Nephron progenitor cell (in vitro differentiated cells): ENCODE measurements around the gene LSM14B.
A peak's percentile ranks its signal among the peaks of the same experiment; 100 is the strongest.
"Not testable (repeated sequence)": the region's sequence is repeated elsewhere in the genome, so short reads cannot be mapped to it uniquely, and the experiment has no call there.

Experiments
- DNase-seq: peaks from one replicate; pipeline ENCODE4 v3.0.0; 2021
- H3K27ac Mint-ChIP-seq: 2 replicates; pipeline ENCODE4 v1.8.0; 2021; ENCODE audit warnings: mild to moderate bottlenecking, moderate library complexity, mixed read lengths
- H3K27me3 Mint-ChIP-seq: 2 replicates; pipeline ENCODE4 v1.8.0; 2021; ENCODE audit warnings: mild to moderate bottlenecking, low read depth, mixed read lengths; ENCODE audit not compliant: poor library complexity
- H3K36me3 Mint-ChIP-seq: 2 replicates; pipeline ENCODE4 v1.8.0; 2021; ENCODE audit warnings: low read depth, mixed read lengths
- H3K4me1 Mint-ChIP-seq: 2 replicates; pipeline ENCODE4 v1.8.0; 2021; ENCODE audit warnings: mixed read lengths
- H3K4me3 Mint-ChIP-seq: 2 replicates; pipeline ENCODE4 v1.8.0; 2021; ENCODE audit warnings: mild to moderate bottlenecking, moderate library complexity, mixed read lengths
- H3K9me3 Mint-ChIP-seq: 2 replicates; pipeline ENCODE4 v1.8.0; 2021; ENCODE audit warnings: mild to moderate bottlenecking, moderate library complexity, mixed read lengths
- TF ChIP-seq, protein P1 (sequence below): fragments of 200-600 bp; sonication (generic); IDR thresholded peaks from 2 replicates; pipeline ENCODE4 v1.5.0; 2021; ENCODE audit warnings: antibody characterized with exemption

The LSM14B gene

DNA sequence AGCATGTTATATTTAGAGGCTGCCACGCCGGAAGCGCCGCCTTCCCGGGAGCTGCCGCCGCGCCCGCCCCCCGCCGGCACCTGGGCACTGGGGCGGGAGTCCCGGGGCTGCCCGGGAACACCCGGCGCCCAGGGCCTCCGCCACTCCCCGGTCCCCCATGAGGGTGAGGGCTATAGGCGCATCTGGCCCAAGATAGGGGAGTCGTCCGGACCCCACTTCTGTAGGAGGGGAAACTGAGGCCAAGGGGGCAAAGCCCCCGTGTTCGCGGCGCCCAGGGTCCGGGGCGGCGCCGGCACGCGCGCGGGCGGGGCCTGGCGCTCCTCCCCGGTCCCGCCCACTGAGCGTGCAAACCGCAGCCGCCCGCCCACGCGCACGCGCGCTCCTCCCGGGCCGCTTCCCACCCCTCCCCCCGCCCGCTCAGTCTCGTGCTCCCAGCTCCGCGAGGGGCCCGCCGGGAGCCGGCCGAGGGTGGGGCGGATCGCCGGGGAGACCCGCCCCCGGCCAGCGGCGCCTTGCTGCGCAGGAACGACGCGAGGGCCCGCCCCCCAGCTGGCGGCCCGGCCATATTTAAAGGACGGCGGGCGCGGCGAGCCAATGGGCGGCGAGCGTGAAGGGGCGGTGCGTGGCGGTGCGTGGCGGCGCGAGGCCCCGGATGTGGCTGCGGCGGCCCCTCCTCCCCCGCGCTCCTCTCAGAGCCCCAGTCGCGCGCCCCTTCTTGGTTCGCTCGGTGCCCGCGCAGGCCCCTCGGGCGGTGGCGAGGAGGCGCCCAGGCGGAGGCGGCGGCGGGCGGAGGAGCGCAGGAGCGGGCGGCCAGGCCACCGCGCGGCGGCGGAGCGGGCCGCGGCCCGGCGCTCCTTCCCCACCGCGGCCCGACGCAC lies at the start of gene LSM14B:
Gene LSM14B, plus strand, starts transcription at position 700 of the 878 bp plus-strand sequence. CDS start 192 bp downstream, outside the sequence.
- Mint-ChIP-seq H3K4me1 (peaks cover 36% of the 10 kb centered on the region), H3K36me3 (peaks cover 27% of the 10 kb centered on the region), H3K4me3 (peak within 1 kb of the TSS; percentile 88), H3K9me3 (no peaks in the 10 kb centered on the region), H3K27me3 (peaks cover 43% of the 10 kb centered on the region), H3K27ac (peak within 1 kb of the TSS; percentile 42)
- DNase-seq, result peak; percentile 97
- TF ChIP-seq, protein P1, sequence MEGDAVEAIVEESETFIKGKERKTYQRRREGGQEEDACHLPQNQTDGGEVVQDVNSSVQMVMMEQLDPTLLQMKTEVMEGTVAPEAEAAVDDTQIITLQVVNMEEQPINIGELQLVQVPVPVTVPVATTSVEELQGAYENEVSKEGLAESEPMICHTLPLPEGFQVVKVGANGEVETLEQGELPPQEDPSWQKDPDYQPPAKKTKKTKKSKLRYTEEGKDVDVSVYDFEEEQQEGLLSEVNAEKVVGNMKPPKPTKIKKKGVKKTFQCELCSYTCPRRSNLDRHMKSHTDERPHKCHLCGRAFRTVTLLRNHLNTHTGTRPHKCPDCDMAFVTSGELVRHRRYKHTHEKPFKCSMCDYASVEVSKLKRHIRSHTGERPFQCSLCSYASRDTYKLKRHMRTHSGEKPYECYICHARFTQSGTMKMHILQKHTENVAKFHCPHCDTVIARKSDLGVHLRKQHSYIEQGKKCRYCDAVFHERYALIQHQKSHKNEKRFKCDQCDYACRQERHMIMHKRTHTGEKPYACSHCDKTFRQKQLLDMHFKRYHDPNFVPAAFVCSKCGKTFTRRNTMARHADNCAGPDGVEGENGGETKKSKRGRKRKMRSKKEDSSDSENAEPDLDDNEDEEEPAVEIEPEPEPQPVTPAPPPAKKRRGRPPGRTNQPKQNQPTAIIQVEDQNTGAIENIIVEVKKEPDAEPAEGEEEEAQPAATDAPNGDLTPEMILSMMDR, result no peak

DNA sequence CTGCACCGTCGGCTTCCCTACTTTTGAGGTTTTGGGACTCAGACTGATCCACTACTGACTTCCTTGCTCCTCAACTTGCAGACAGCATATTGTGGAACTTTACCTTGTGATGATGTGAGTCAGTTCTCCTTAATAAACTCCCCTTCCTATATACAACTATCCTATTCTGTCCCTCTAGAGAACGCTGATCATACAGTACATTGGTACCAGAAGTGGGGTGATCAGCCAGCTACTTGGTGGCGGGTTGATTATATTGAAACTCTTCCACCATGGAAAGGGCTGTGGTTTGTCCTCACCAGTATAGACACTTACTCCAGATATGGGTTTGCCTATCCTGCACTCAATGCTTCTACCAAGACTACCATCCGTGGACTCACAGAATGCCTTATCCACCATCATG lies 49.0 kb upstream of the LSM14B start:
- DNase-seq, result no peak
- Mint-ChIP-seq H3K36me3 (no peaks in the 10 kb centered on the region), H3K27me3 (peaks cover 18% of the 10 kb centered on the region), H3K9me3 (peaks cover 64% of the 10 kb centered on the region), H3K4me3 (no peak overlapping the region), H3K4me1 (peaks cover 20% of the 10 kb centered on the region), H3K27ac (no peak overlapping the region)
- TF ChIP-seq, protein P1, result no peak

DNA sequence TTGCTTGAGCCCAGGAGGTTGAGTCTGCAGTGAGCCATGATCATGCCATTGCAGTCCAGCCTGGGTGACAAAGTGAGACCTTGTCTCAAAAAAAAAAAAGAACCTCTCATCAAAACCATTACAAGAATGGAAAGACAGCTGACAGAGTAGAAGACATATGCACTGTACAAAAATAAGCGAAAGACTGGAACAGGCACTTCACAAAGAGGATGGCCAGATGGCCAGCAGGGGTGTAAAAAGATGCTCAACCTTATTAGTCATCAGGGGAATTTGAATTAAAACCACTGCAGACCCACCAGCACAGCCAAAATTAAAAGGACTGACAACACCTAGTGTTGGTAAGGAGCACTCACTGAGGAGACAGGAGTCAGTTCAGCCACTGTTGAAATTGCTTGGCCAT lies 43.1 kb upstream of the LSM14B start:
- Mint-ChIP-seq H3K9me3 (peaks cover 56% of the 10 kb centered on the region), H3K4me1 (peaks cover 5% of the 10 kb centered on the region), H3K4me3 (no peak overlapping the region), H3K27ac (no peak overlapping the region), H3K27me3 (peaks cover 28% of the 10 kb centered on the region), H3K36me3 (no peaks in the 10 kb centered on the region)
- TF ChIP-seq, protein P1, result no peak
- DNase-seq, result no peak

DNA sequence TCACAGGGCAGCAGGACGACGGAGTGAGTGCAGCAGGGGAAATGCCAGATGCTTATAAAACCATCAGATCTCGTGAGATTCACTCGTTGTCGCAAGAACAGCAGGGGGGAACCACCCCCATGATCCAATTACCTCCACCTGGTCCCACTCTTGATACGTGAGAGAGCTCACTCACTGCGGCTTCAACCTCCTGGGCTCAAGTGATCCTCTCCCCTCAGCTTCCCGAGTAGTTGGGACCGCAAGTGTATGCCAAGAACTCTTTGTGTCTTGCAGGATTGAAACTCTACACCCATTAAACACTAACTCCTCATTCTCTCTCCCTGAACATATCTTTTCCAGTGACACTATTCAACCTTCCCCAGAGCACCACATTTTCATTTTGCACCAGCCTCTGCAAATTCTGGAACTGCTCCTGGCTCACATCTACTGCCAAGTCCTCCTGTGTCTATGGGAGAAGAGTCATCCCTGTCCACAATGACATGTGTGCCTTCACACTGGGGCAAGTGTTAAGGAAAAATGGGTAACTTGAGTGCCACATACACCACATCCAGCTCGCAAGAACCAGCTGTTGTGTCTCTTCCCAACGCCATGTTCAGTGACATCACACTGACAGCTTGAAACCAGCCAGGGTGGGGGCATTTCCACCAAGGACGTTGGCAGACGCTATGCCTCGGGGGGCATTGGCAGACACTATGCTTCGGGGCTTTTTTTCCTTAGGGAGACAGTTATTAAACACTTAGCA lies 41.9 kb upstream of the LSM14B start:
- no peak overlapping the region for H3K4me3 Mint-ChIP-seq
- DNase-seq, result no peak

DNA sequence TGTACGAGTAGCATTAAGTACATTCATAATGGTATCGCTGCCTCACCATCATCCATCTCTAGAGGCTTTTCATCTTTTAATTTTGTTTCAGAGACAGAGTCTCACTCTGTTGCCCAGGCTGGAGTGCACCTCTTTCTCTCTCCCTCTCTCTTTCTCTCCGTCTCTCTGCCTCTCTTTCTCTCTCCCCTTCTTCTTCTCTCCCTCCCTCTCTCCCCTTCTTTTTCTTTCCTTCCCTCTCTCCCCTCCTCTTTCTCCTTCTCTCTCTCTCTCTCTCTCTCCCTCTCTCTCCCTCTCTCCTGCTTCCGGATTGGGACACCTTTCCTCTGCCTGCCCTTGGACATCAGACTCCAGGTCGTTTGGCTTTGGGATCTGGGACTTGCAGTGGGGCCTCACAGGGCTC lies 39.0 kb upstream of the LSM14B start:
- TF ChIP-seq, protein P1, result no peak
- H3K27ac Mint-ChIP-seq, result no peak overlapping the region

More for the DNA sequence above, 41.9 kb upstream of the LSM14B start:
- Mint-ChIP-seq H3K9me3 (peaks cover 50% of the 10 kb centered on the region), H3K27me3 (peaks cover 34% of the 10 kb centered on the region), H3K27ac (peak overlapping the region; percentile 2), H3K36me3 (no peaks in the 10 kb centered on the region), H3K4me1 (peaks cover 5% of the 10 kb centered on the region)
- TF ChIP-seq, protein P1, result no peak

DNA sequence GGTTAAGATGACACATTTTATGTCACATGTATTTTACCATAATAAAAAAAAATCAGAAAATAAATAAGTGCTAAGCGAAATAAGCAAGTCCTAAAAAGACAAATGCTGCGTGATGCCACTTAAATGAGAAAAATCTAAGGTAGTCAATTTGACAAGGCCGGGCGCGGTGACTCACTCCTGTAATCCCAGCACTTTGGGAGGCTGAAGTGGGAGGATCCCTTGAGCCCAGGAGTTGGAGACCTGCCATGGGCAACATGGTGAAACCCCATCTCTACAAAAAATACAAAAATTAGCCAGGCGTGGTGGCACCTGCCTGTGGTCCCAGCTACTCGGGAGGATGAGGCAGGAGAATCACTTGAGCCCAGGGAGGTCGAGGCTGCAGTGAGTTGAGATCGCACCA lies 38.1 kb upstream of the LSM14B start:
- Mint-ChIP-seq H3K9me3 (peaks cover 17% of the 10 kb centered on the region), H3K27me3 (peaks cover 26% of the 10 kb centered on the region)
- H3K4me1 Mint-ChIP-seq, DNase-seq, H3K27ac Mint-ChIP-seq, H3K36me3 Mint-ChIP-seq, H3K4me3 Mint-ChIP-seq: not testable (repeated sequence)

More for the DNA sequence above, 39.0 kb upstream of the LSM14B start:
- Mint-ChIP-seq H3K9me3 (peaks cover 23% of the 10 kb centered on the region), H3K36me3 (no peaks in the 10 kb centered on the region), H3K27me3 (peaks cover 25% of the 10 kb centered on the region), H3K4me1 (peaks cover 5% of the 10 kb centered on the region), H3K4me3 (no peak overlapping the region)
- no peak for DNase-seq
